ENCODE measurements around the gene FCHSD2. TPM values are rescaled to one million over a fixed set of nuclear protein-coding genes. Genes with fewer than 3 reads are reported as not detected.

Gene FCHSD2
- total and polyA plus RNA-seq, 2 of the 8 experiments (the other 6 are each of a cell fraction or from before 2014, with no cell fraction given): 4.1 to 7.8 TPM

DNA sequence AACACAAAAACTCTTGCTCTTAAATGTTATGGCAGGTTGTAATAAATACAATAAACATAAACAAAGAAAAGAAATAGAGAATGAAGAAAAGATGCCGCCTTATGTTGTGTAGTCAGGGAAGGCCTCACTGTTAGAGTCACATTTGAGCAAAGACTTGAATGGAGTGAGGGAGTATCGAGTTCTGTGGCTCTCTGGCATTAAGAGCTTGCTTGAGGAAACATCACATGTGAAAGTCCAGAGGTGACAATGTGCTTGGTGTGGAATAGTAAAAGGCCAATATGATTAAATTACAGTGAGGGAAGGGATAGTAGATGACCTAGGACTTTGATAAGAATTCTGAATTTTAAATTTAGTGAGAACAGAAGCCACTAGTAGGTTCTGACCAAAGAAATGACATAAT is 188.5 kb downstream of the FCHSD2 start:
- no peak for FAIRE-seq

More for the DNA sequence above, 188.5 kb downstream of the FCHSD2 start:
- Histone ChIP-seq H3K56ac (replicated peaks; ENCODE audit: insufficient read length, low read depth, low read length) (no peak overlapping the region), H2BK12ac (ENCODE audit: low read depth, low read length) (no peak overlapping the region), H2AFZ (ENCODE audit: low read length) (no peak overlapping the region), H2BK120ac (replicated peaks; ENCODE audit: low read depth, low read length) (no peak overlapping the region), H3K9ac (replicated peaks in 1 of 4; ENCODE audit: extremely low read depth in 1 of 4, low read depth in 3 of 4, low read length in 3 of 4) (no peak overlapping the region), H3K9me3 (ENCODE audit: insufficient read depth in 2 of 2, low read depth in 1 of 2, low read length in 1 of 2) (no peaks in the 10 kb centered on the region), H3K14ac (ENCODE audit: insufficient read length) (no peak overlapping the region), H4K20me1 (replicated peaks in 1 of 2; ENCODE audit: control insufficient read depth in 1 of 2, insufficient read depth in 2 of 2, low read length in 2 of 2) (no peaks in the 10 kb centered on the region), H3K4me1 (replicated peaks in 1 of 4; ENCODE audit: control insufficient read depth in 3 of 4, insufficient read depth in 4 of 4, low read length in 3 of 4) (peaks cover 0 to 9% (median 1%) of the 10 kb centered on the region in 4 experiments; a peak in 3 of 7 replicates), H3K27ac (ENCODE audit: low read depth, low read length) (no peak overlapping the region), H2BK20ac (ENCODE audit: low read length) (no peak overlapping the region), H2BK5ac (ENCODE audit: low read depth, low read length) (no peak overlapping the region), H4K8ac (ENCODE audit: extremely low read depth, insufficient read depth, low read length) (no peak overlapping the region), H3K18ac (ENCODE audit: extremely low read depth, low read length) (no peak overlapping the region), H4K91ac (replicated peaks; ENCODE audit: insufficient read length, low read length) (no peak overlapping the region), H3K23ac (ENCODE audit: insufficient read length) (no peak overlapping the region), H3K4me3 (ENCODE audit: extremely low read depth in 1 of 4, insufficient read depth in 2 of 4, low read depth in 3 of 4, low read length in 4 of 4) (no peak overlapping the region), H4K5ac (ENCODE audit: insufficient read length, low read depth, low read length) (no peak overlapping the region), H2BK15ac (ENCODE audit: low read length) (no peak overlapping the region), H2AK5ac (ENCODE audit: low read depth, low read length) (no peak overlapping the region), H3K27me3 (replicated peaks in 1 of 4; ENCODE audit: control insufficient read depth in 3 of 4, extremely low read depth in 1 of 4, insufficient read depth in 3 of 4, low read length in 3 of 4) (no peaks in the 10 kb centered on the region), H3K23me2 (ENCODE audit: low read depth, low read length) (no peaks in the 10 kb centered on the region), H3K79me1 (ENCODE audit: low read depth, low read length) (no peaks in the 10 kb centered on the region), H3K4me2 (ENCODE audit: insufficient read depth in 1 of 2, low read depth in 2 of 2, low read length in 2 of 2) (no peak overlapping the region), H3K79me2 (ENCODE audit: control insufficient read depth in 1 of 2, insufficient read depth in 2 of 2, low read length in 2 of 2) (no peaks in the 10 kb centered on the region), H3K4ac (replicated peaks; ENCODE audit: insufficient read length, low read depth, low read length) (no peak overlapping the region), H3K36me3 (ENCODE audit: control insufficient read depth in 2 of 4, insufficient read depth in 4 of 4, low read length in 3 of 4) (no peaks in the 10 kb centered on the region)
- CTCF ChIA-PET (ENCODE audit: partially characterized antibody): no interaction called here
- no peak for DNase-seq (ENCODE audit: low read depth in 1 of 2, low spot score in 2 of 2)
- POLR2A ChIA-PET (ENCODE audit: partially characterized antibody): no interaction called here
- WGBS, 2 experiments (ENCODE audit: extremely low coverage in 1 of 2, insufficient coverage in 1 of 2, insufficient read length in 1 of 2, insufficient replicate concordance in 2 of 2, low coverage in 1 of 2, low lambda C conversion rate in 2 of 2, missing lambda C conversion rate in 1 of 2): 88% methylated on average over 2 of the region's 2 CpGs; no CpG with 5 or more reads in 1 of the 2 experiments
- TF ChIP-seq USF2 (IDR thresholded peaks at IDR 0.05; ENCODE audit: low read length) (no peak), CTCF (IDR thresholded peaks at IDR 0.05; ENCODE audit: control extremely low read depth in 1 of 3, insufficient read depth in 1 of 3, low read depth in 1 of 3, low read length in 3 of 3) (no peak), ASH2L (IDR thresholded peaks at IDR 0.05; ENCODE audit: low read length) (no peak), EP300 (IDR thresholded peaks at IDR 0.05; ENCODE audit: borderline replicate concordance in 1 of 2, low read depth in 2 of 2, low read length in 2 of 2) (no peak), TCF12 (IDR thresholded peaks at IDR 0.05; ENCODE audit: low read depth, low read length) (no peak)
